ENCODE measurements around the gene CDH26.

Gene CDH26

GRCh38 chr20:59925899-59926298 is 32.3 kb upstream of the CDH26 start:
- TF ChIP-seq CTCF (IDR thresholded peaks at IDR 0.05; ENCODE audit: insufficient read depth, low read depth, low read length, missing control alignments): no peak
- no peak for DNase-seq (ENCODE audit: low read depth)
- no peak overlapping the region for H3K4me3 ChIP-seq (ENCODE audit: low read depth, low read length)

- H3K4me3 ChIP-seq (ENCODE audit: low read depth, low read length): no peak overlapping the region
- TF ChIP-seq CTCF (IDR thresholded peaks at IDR 0.05; ENCODE audit: insufficient read depth, low read depth, low read length, missing control alignments): no peak
- no peak for DNase-seq (ENCODE audit: low read depth)
Observed at GRCh38 chr20:59931511-59932312, 26.5 kb upstream of the CDH26 start.

- H3K4me3 ChIP-seq (ENCODE audit: low read depth, low read length): no peak overlapping the region; the same call in 1 of the 2 replicates
- no peak for DNase-seq (ENCODE audit: low read depth)
- TF ChIP-seq CTCF (IDR thresholded peaks at IDR 0.05; ENCODE audit: insufficient read depth, low read depth, low read length, missing control alignments): no peak
Observed at GRCh38 chr20:59932616-59933295, 25.5 kb upstream of the CDH26 start.

GRCh38 chr20:59933296-59933848 is 24.9 kb upstream of the CDH26 start, which contains the start of gene SYCP2:
SYCP2 (minus strand) TSS chr20:59933637; CDS start chr20:59922413, 11,224 bp downstream.
- H3K4me3 ChIP-seq (ENCODE audit: low read depth, low read length): peak within 1 kb of the TSS; percentile 68
- no peak for TF ChIP-seq CTCF (IDR thresholded peaks at IDR 0.05; ENCODE audit: insufficient read depth, low read depth, low read length, missing control alignments)
- DNase-seq (ENCODE audit: low read depth): peak; percentile 80

GRCh38 chr20:59933849-59934585 is 24.2 kb upstream of the CDH26 start:
- H3K4me3 ChIP-seq (ENCODE audit: low read depth, low read length): peak overlapping the region; percentile 68
- peak; percentile 79 for TF ChIP-seq CTCF (IDR thresholded peaks at IDR 0.05; ENCODE audit: insufficient read depth, low read depth, low read length, missing control alignments)
- DNase-seq (ENCODE audit: low read depth): peak; percentile 75

GRCh38 chr20:59935457-59936185 is 22.6 kb upstream of the CDH26 start:
- DNase-seq (ENCODE audit: low read depth): no peak
- no peak for TF ChIP-seq CTCF (IDR thresholded peaks at IDR 0.05; ENCODE audit: insufficient read depth, low read depth, low read length, missing control alignments)
- no peak overlapping the region for H3K4me3 ChIP-seq (ENCODE audit: low read depth, low read length)

Data from GM12865 (cell line).